GM12874 (cell line): ENCODE data around the gene WDR83.
A peak's percentile ranks its signal among the peaks of the same experiment; 100 is the strongest.

ENCODE experiments used
- CTCF ChIP-seq: IDR thresholded peaks from 2 replicates; pipeline ENCODE4 v1.5.1; 2011; ENCODE audit warnings: low read depth, mild to moderate bottlenecking, control low read depth, low read length, moderate library complexity; ENCODE audit not compliant: insufficient read depth

Gene WDR83

GRCh38 chr19:12636631-12637030 is 30.0 kb upstream of the WDR83 start:
- no peak for TF ChIP-seq CTCF

GRCh38 chr19:12638611-12639182 is 27.9 kb upstream of the WDR83 start:
- no peak for TF ChIP-seq CTCF

GRCh38 chr19:12639901-12640613 is 26.6 kb upstream of the WDR83 start:
- TF ChIP-seq CTCF: peak; percentile 90

GRCh38 chr19:12641456-12641855 is 25.2 kb upstream of the WDR83 start:
- TF ChIP-seq CTCF: no peak

GRCh38 chr19:12642506-12642905 is 24.1 kb upstream of the WDR83 start:
- no peak for TF ChIP-seq CTCF

- TF ChIP-seq CTCF: no peak
Observed at GRCh38 chr19:12646551-12646950, 20.1 kb upstream of the WDR83 start.

- TF ChIP-seq CTCF: no peak
Observed at GRCh38 chr19:12647047-12647446, 19.6 kb upstream of the WDR83 start.
